B cell (primary cell): ENCODE data around the gene SIRPB1. TPM values are rescaled to one million over a fixed set of nuclear protein-coding genes. Genes with fewer than 3 reads are reported as not detected.

Source experiments
- ATAC-seq: fragments of 200-7000 bp; cut with Tn5 transposase; one replicate; pipeline ENCODE4 v1.10.0; 2021; ENCODE audit warnings: low read depth, mild to moderate bottlenecking, moderate number of reproducible peaks, moderate library complexity
- CTCF ChIA-PET: fragments of 350-600 bp; sonication (Branson Sonifier 250); formaldehyde crosslinking; loops from one replicate; lab custom pipeline; 2021; ENCODE audit warnings: antibody characterized with exemption, inconsistent platforms; lab: Charles Lee
- POLR2A ChIA-PET: fragments of 350-600 bp; sonication (Branson Sonifier 250); formaldehyde crosslinking; loops from one replicate; lab custom pipeline; 2021; ENCODE audit warnings: antibody characterized with exemption; lab: Charles Lee
- DNase-seq: peaks from one replicate; pipeline ENCODE4 v3.0.0; 2013
- H2AFZ ChIP-seq: 2 replicates; pipeline ENCODE4 v1.6.1; 2012; ENCODE audit warnings: mild to moderate bottlenecking, low read depth, low read length; ENCODE audit not compliant: insufficient read depth, poor library complexity, severe bottlenecking
- H3K27ac ChIP-seq, 2 donors: 1 replicate in 1 of 2; 2 replicates in 1 of 2; pipeline ENCODE4 v1.5.1; 2012 to 2013; ENCODE audit warnings: low read length in 2 of 2, mild to moderate bottlenecking in 2 of 2, moderate library complexity in 1 of 2
- H3K27me3 ChIP-seq, 4 experiments: fragments of 200-600 bp in 1 of 4; sonication (generic) in 1 of 4; replicated peaks in 1 of 4; 1 replicate in 2 of 4; 2 replicates in 2 of 4; pipeline versions ENCODE4 v1.6.1 to v1.7.0; 2013 to 2016; ENCODE audit warnings: low read length in 3 of 4, mild to moderate bottlenecking in 2 of 4, mixed read lengths in 1 of 4, moderate library complexity in 1 of 4; ENCODE audit not compliant: insufficient read depth in 4 of 4, control insufficient read depth in 3 of 4; ENCODE audit errors: control extremely low read depth in 1 of 4
- H3K36me3 ChIP-seq, 2 experiments: replicated peaks in 1 of 2; 1 replicate in 1 of 2; 2 replicates in 1 of 2; pipeline versions ENCODE4 v1.6.1 to v1.7.1; 2013; ENCODE audit warnings: low read length in 1 of 2; ENCODE audit not compliant: insufficient read depth in 2 of 2, control insufficient read depth in 1 of 2; ENCODE audit errors: control extremely low read depth in 1 of 2, extremely low read depth in 1 of 2
- H3K4me1 ChIP-seq, 2 donors: fragments of 200-600 bp in 1 of 2; sonication (generic) in 1 of 2; 1 replicate in 1 of 2; 2 replicates in 1 of 2; pipeline versions ENCODE4 v1.5.1 to v1.6.1; 2013 to 2017; ENCODE audit warnings: low read length in 2 of 2; ENCODE audit not compliant: control insufficient read depth in 2 of 2, insufficient read depth in 2 of 2
- H3K4me2 ChIP-seq: replicated peaks from 2 replicates; pipeline ENCODE3; 2012; ENCODE audit warnings: mild to moderate bottlenecking, low read depth, low read length; ENCODE audit not compliant: poor library complexity, severe bottlenecking
- H3K4me3 ChIP-seq, 5 experiments: fragments of 200-600 bp in 1 of 5; sonication (generic) in 1 of 5; 1 replicate in 3 of 5; 2 replicates in 2 of 5; pipeline versions ENCODE4 v1.5.1 to v1.7.0; 2011 to 2016; ENCODE audit warnings: low read length in 4 of 5, mild to moderate bottlenecking in 4 of 5, low read depth in 2 of 5, control low read depth in 1 of 5, moderate library complexity in 1 of 5; ENCODE audit not compliant: insufficient read depth in 1 of 5; ENCODE audit errors: control extremely low read depth in 1 of 5, extremely low read depth in 1 of 5
- H3K79me2 ChIP-seq: fragments of 200-600 bp; sonication (generic); one replicate; pipeline ENCODE4 v1.6.0; 2016; ENCODE audit warnings: low read length; ENCODE audit not compliant: control insufficient read depth, insufficient read depth
- H3K9ac ChIP-seq: fragments of 200-600 bp; sonication (generic); 2 replicates; pipeline ENCODE4 v1.6.1; 2017; ENCODE audit warnings: mild to moderate bottlenecking, low read length, moderate library complexity
- H3K9me3 ChIP-seq, 3 donors: one replicate each; pipeline versions ENCODE4 v1.6.1 to v1.7.1; 2013; ENCODE audit warnings: low read length in 2 of 3; ENCODE audit not compliant: control insufficient read depth in 2 of 3, insufficient read depth in 1 of 3; ENCODE audit errors: control extremely low read depth in 1 of 3
- H4K20me1 ChIP-seq: 2 replicates; pipeline ENCODE4 v1.6.0; 2012; ENCODE audit warnings: mild to moderate bottlenecking, low read length; ENCODE audit not compliant: insufficient read depth, control insufficient read depth, poor library complexity, severe bottlenecking
- H3K27ac Mint-ChIP-seq: one replicate; pipeline ENCODE4 v1.8.0; 2021; ENCODE audit warnings: mixed read lengths
- H3K27me3 Mint-ChIP-seq: one replicate; pipeline ENCODE4 v1.8.0; 2021; ENCODE audit warnings: mixed read lengths
- H3K4me1 Mint-ChIP-seq: one replicate; pipeline ENCODE4 v1.8.0; 2021; ENCODE audit warnings: mixed read lengths
- H3K4me3 Mint-ChIP-seq: one replicate; pipeline ENCODE4 v1.8.0; 2021; ENCODE audit warnings: mixed read lengths
- H3K9me3 Mint-ChIP-seq: one replicate; pipeline ENCODE4 v1.8.0; 2022; ENCODE audit warnings: mixed read lengths; ENCODE audit not compliant: insufficient read depth
- EZH2 ChIP-seq: IDR thresholded peaks from 2 replicates; pipeline ENCODE4 v1.6.1; 2012; ENCODE audit warnings: borderline replicate concordance, low read depth, mild to moderate bottlenecking, moderate library complexity, low read length; ENCODE audit not compliant: insufficient read depth, poor library complexity, severe bottlenecking
- WGBS: methylation state at CpG from one replicate; pipeline ENCODE4 v1.1.5; 2013; ENCODE audit warnings: missing lambda C conversion rate; ENCODE audit not compliant: insufficient coverage; 5-methylcytosine and 5-hydroxymethylcytosine counted together
- intact Hi-C: fragments of 100-400 bp; cut with micrococcal nuclease; formaldehyde crosslinking; loops from one replicate; pipeline ENCODE4 v1.10.0; 2022
- polyA plus RNA-seq: library from polyadenylated mRNA; depleted of rRNA; stranded (reverse); fragments of >200 nt; gene quantifications from 2 replicates; pipeline ENCODE4 v1.2.3, GENCODE V29; 2012
- total RNA-seq, 2 donors: library from RNA; stranded (reverse); fragments of 120-200 nt in 1 of 2; gene quantifications; 1 replicate in 1 of 2; 2 replicates in 1 of 2; pipeline versions ENCODE4 v1.2.3 to v1.2.4, GENCODE V29; 2013 to 2022
- TF ChIP-seq, protein P1 (sequence below): fragments of 200-600 bp; IDR thresholded peaks from one replicate; pipeline ENCODE4 v1.8.0; 2022; ENCODE audit warnings: antibody characterized with exemption, mild to moderate bottlenecking

SIRPB1 gene
- total and polyA plus RNA-seq, 2 donors (not counting 1 experiment from before 2014, with no cell fraction given), result 1.3 to 1.7 TPM

DNA sequence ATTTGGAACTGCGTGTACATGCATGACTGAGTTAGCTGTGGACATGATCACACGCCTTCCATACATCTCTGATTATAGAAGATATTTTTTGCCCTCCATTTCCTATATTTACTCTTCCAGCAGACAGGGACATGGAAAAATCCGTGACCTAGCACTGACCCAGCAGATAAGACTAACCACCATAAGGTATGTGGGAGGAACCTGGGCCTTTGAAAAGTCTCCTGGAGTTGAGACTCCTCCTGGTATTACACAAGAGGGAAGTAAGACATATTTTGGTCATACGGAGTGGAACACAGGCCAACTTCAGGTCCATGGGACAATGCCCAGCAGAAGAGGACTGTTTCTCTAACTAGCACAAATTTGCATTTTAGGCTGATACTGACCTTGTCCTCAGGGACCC, 13.7 kb upstream of the SIRPB1 start:
- Histone ChIP-seq H3K4me3 (no peak overlapping the region), H3K4me1 (no peaks in the 10 kb centered on the region), H3K9me3 (no peaks in the 10 kb centered on the region), H3K79me2 (no peaks in the 10 kb centered on the region), H3K36me3 (no peaks in the 10 kb centered on the region), H3K27ac (no peak overlapping the region), H3K27me3 (no peaks in the 10 kb centered on the region), H2AFZ (no peak overlapping the region), H3K4me2 (no peak overlapping the region), H3K9ac (no peak overlapping the region), H4K20me1 (no peaks in the 10 kb centered on the region)
- Mint-ChIP-seq H3K4me3 (no peak overlapping the region), H3K4me1 (peaks cover 1% of the 10 kb centered on the region), H3K27me3 (peaks cover 9% of the 10 kb centered on the region), H3K27ac (no peak overlapping the region), H3K9me3 (no peaks in the 10 kb centered on the region)
- DNase-seq (no peak), ATAC-seq (no peak)
- no peak for TF ChIP-seq EZH2
- TF ChIP-seq, protein P1, sequence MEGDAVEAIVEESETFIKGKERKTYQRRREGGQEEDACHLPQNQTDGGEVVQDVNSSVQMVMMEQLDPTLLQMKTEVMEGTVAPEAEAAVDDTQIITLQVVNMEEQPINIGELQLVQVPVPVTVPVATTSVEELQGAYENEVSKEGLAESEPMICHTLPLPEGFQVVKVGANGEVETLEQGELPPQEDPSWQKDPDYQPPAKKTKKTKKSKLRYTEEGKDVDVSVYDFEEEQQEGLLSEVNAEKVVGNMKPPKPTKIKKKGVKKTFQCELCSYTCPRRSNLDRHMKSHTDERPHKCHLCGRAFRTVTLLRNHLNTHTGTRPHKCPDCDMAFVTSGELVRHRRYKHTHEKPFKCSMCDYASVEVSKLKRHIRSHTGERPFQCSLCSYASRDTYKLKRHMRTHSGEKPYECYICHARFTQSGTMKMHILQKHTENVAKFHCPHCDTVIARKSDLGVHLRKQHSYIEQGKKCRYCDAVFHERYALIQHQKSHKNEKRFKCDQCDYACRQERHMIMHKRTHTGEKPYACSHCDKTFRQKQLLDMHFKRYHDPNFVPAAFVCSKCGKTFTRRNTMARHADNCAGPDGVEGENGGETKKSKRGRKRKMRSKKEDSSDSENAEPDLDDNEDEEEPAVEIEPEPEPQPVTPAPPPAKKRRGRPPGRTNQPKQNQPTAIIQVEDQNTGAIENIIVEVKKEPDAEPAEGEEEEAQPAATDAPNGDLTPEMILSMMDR, result no peak
- WGBS, result 80% methylated on average over 1 of the region's 4 CpGs
- ChIA-PET POLR2A (no interaction called here), CTCF (no interaction called here)
- intact Hi-C loops, result no loop called here

- DNase-seq (no peak), ATAC-seq (no peak)
- H3K79me2 ChIP-seq, result no peaks in the 10 kb centered on the region
- no peak overlapping the region for H3K4me3 ChIP-seq
- Mint-ChIP-seq H3K4me3 (no peak overlapping the region), H3K4me1 (no peaks in the 10 kb centered on the region), H3K27me3 (peaks cover 13% of the 10 kb centered on the region), H3K9me3 (no peaks in the 10 kb centered on the region), H3K27ac (no peak overlapping the region)
- CTCF ChIA-PET, result no interaction called here
- POLR2A ChIA-PET, result no interaction called here
- no peaks in the 10 kb centered on the region for H3K9me3 ChIP-seq
- intact Hi-C loops, result no loop called here
- no peaks in the 10 kb centered on the region for H4K20me1 ChIP-seq
- no peaks in the 10 kb centered on the region for H3K36me3 ChIP-seq
- TF ChIP-seq, protein P1, result no peak
- TF ChIP-seq EZH2, result no peak
- WGBS, result 93% methylated on average over 4 of the region's 4 CpGs
- no peak overlapping the region for H3K9ac ChIP-seq
- H3K4me1 ChIP-seq, result no peaks in the 10 kb centered on the region
- no peaks in the 10 kb centered on the region for H3K27me3 ChIP-seq
- H3K27ac ChIP-seq, result no peak overlapping the region
- no peak overlapping the region for H3K4me2 ChIP-seq
- no peak overlapping the region for H2AFZ ChIP-seq
Measured at GRCh38 chr20:1632178-1632577, 12.4 kb upstream of the SIRPB1 start.
